ENCODE data around the gene RLN2. TPM values are rescaled to one million over a fixed set of nuclear protein-coding genes. Genes with fewer than 3 reads are reported as not detected.

RLN2 gene
- total RNA-seq, 1 experiment from 2014 or later: 3.7 TPM

GRCh38 chr9:5264219-5264595 lies 40.3 kb downstream of the RLN2 start:
- no peak overlapping the region for H3K4me3 Mint-ChIP-seq
- H2AFZ ChIP-seq (ENCODE audit: low read length): no peak overlapping the region

More at GRCh38 chr9:5264219-5264595, 40.3 kb downstream of the RLN2 start:
- no peak overlapping the region for H3T11ph ChIP-seq (ENCODE audit: low read length)
- H2BK5ac ChIP-seq (ENCODE audit: insufficient read length, low read length): no peak overlapping the region
- Mint-ChIP-seq H3K27ac (no peak overlapping the region), H3K9me3 (peaks cover 3 to 5% of the 10 kb centered on the region in 2 experiments; a peak in 2 of 5 replicates), H3K4me1 (peaks cover 8 to 11% of the 10 kb centered on the region in 2 experiments), H3K36me3 (ENCODE audit: insufficient read depth in 1 of 3, low read depth in 3 of 3) (peaks cover 0 to 5% (median 1%) of the 10 kb centered on the region in 3 experiments; a peak in 3 of 7 replicates), H3K27me3 (ENCODE audit: low read depth) (no peaks in the 10 kb centered on the region)
- no peak overlapping the region for H3K14ac ChIP-seq (ENCODE audit: insufficient read depth, low read length)
- no peaks in the 10 kb centered on the region for H3K27me3 ChIP-seq (ENCODE audit: insufficient read depth, low read length)
- no peaks in the 10 kb centered on the region for H3K9me3 ChIP-seq (ENCODE audit: control insufficient read depth, low read depth, low read length)
- no peak overlapping the region for H4K5ac ChIP-seq (ENCODE audit: insufficient read length, low read depth, low read length)
- no peak overlapping the region for H2BK20ac ChIP-seq (ENCODE audit: low read depth, low read length, poor library complexity, severe bottlenecking)
- no peak overlapping the region for H3K56ac ChIP-seq (ENCODE audit: insufficient read length, low read depth, low read length)
- H2BK15ac ChIP-seq (ENCODE audit: low read depth, low read length): no peak overlapping the region
- no peaks in the 10 kb centered on the region for H3K79me2 ChIP-seq (ENCODE audit: insufficient read depth, low read length)
- H2BK120ac ChIP-seq (ENCODE audit: low read depth, low read length, poor library complexity, severe bottlenecking): no peak overlapping the region
- H3K79me1 ChIP-seq (ENCODE audit: insufficient read depth, low read depth, low read length, poor library complexity, severe bottlenecking): no peaks in the 10 kb centered on the region
- H4K8ac ChIP-seq (replicated peaks; ENCODE audit: insufficient read length, low read depth, low read length): no peak overlapping the region
- no peak overlapping the region for H3K4ac ChIP-seq (ENCODE audit: low read depth, low read length)
- no peak for TF ChIP-seq CTCF (conservative IDR thresholded peaks at IDR 0.05)
- H3K23ac ChIP-seq (ENCODE audit: insufficient read length, low read depth, low read length): no peak overlapping the region
- H4K91ac ChIP-seq (ENCODE audit: insufficient read length, low read depth, low read length): no peak overlapping the region
- no peak overlapping the region for H2AK5ac ChIP-seq (ENCODE audit: insufficient read length, low read length)
- H3K27ac ChIP-seq (ENCODE audit: insufficient read length, low read depth, low read length): no peak overlapping the region
- no peak overlapping the region for H3K18ac ChIP-seq (ENCODE audit: insufficient read length, low read depth, low read length)
- DNase-seq: no peak
- H3K4me2 ChIP-seq (ENCODE audit: insufficient read depth, insufficient read length, low read length): no peak overlapping the region
- no peaks in the 10 kb centered on the region for H3K23me2 ChIP-seq (ENCODE audit: insufficient read length, low read depth, low read length, poor library complexity, severe bottlenecking)
- H3K4me1 ChIP-seq (ENCODE audit: insufficient read depth, low read length): peaks cover 4% of the 10 kb centered on the region; the same call in 1 of the 2 replicates
- no peak overlapping the region for H2BK12ac ChIP-seq (ENCODE audit: insufficient read length, low read depth, low read length)
- no peak overlapping the region for H3K9ac ChIP-seq (ENCODE audit: extremely low read depth, insufficient read length, low read length)
- H4K20me1 ChIP-seq (ENCODE audit: control insufficient read depth, insufficient read depth, insufficient read length): no peaks in the 10 kb centered on the region
